NAMALWA (cell line): ENCODE results near the gene CACNB4.
A peak's percentile ranks its signal among the peaks of the same experiment; 100 is the strongest.
"Not testable (repeated sequence)": the region's sequence is repeated elsewhere in the genome, so short reads cannot be mapped to it uniquely, and the experiment has no call there.

ENCODE experiments used
- DNase-seq: peaks from one replicate; pipeline ENCODE4 v3.0.0-alpha.2; 2015; ENCODE audit warnings: low spot score

CACNB4 gene

DNA sequence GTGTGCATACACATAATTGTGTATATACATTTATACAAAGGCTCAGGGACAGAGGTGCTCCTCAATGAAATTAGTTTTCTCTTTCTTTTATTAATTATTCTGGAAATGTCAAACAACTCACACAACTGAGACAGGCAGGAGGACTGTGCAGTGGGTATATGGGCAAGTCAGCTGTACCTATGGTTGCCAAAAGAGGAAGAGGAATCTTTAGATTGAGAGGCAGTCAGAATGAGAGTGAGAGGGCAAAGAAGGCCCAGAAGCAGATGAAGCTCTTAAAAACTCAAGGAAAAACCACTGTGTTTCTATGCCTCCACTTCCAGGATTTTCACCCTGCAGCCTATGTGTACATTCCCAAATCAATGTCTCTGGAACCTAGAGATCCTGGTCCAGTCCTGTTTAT is 79.1 kb downstream of the CACNB4 start:
- DNase-seq = no peak

- no peak for DNase-seq
These were observed 82.4 kb downstream of the CACNB4 start for GRCh38 chr2:152016181-152017120.

GRCh38 chr2:152015552-152015951 is 83.3 kb downstream of the CACNB4 start:
- no peak for DNase-seq

- DNase-seq = no peak
These were observed 86.1 kb downstream of the CACNB4 start for GRCh38 chr2:152012697-152013096.

- no peak for DNase-seq
These were observed 87.1 kb downstream of the CACNB4 start for GRCh38 chr2:152011724-152012123.

- DNase-seq = no peak
These were observed 93.2 kb downstream of the CACNB4 start for GRCh38 chr2:152005607-152006006.

GRCh38 chr2:152003283-152003682 is 95.6 kb downstream of the CACNB4 start:
- DNase-seq = not testable (repeated sequence)

DNA sequence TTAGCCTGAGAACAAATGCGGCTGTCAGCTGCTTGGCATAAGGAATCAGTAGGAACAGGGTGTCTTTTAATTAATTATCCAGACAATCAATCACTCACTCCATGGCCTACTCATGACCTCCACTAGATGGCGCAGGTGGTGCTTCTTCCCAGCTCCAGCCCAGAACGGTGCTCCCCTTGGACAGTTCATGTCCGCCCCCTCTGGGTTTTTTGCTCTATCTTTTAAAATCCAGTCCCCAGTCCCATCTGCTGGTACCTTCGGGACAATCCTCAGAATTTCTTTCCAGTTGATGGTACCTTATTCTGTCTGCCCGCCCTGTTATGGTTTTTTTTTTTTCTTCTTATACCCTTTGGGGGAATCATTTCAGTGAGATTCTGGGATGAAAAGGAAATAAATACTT is 99.8 kb downstream of the CACNB4 start:
- DNase-seq = peak; percentile 72

GRCh38 chr2:151996243-151997003 is 102.4 kb downstream of the CACNB4 start:
- DNase-seq = no peak

DNA sequence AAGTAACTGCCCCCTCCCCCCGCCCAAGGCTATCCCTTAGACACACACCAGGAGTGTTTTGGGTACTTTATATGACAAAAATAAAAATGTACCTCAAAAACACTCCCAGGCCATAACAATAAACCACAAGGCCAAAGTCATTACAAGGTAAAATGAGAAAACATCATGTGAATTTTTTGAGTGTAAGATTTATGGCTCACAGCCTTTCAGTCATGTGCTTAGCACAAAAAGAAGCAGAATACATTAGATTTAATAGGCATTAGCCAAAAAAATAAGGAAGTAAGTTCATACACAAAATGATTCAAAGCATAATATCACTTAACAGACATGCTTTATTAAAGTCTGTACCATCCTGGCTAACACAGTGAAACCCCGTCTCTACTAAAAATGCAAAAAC is 103.7 kb downstream of the CACNB4 start:
- DNase-seq = no peak

DNA sequence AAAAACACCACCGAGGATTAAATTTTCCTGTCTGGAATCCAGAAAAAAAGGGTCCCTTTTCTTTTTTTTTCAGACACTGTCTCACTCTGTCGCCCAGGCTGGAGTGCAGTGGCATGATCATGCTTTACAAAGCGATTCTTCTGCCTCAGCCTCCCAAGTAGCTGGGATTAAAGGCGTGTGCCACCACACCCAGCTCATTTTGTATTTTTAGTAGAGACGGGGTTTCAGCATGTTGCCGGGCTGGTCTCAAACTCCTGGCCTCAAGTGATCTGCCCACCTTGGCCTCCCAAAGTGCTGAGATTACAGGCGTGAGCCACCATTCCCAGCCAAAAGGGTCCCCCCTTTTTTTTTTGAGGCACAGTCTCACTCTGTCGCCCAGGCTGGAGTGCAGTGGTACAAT is 104.7 kb downstream of the CACNB4 start:
- not testable (repeated sequence) for DNase-seq

GRCh38 chr2:151991010-151991409 is 107.8 kb downstream of the CACNB4 start:
- DNase-seq = no peak

DNA sequence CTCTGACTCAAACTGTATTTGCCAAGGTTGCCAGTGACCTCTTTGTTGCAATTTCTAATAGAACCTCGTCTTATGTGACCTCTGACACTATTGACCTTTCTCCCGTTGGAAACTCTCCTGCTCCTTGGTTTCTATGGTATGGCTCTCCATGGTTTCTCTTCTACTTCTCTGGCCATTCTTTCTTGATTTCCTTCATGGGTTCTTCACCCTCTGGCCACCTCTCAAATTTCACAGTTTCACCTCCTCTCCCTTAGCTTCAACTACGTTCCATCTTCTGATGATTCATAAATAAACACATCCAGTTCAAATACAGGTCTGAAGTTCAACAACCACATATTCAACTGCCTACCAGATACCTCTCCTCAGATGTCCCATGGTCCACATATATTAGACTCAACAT is 109.5 kb downstream of the CACNB4 start:
- no peak for DNase-seq

- DNase-seq = no peak
These were observed 111.4 kb downstream of the CACNB4 start for GRCh38 chr2:151987484-151987883.

GRCh38 chr2:151984424-151985083 is 114.3 kb downstream of the CACNB4 start:
- DNase-seq = no peak

DNA sequence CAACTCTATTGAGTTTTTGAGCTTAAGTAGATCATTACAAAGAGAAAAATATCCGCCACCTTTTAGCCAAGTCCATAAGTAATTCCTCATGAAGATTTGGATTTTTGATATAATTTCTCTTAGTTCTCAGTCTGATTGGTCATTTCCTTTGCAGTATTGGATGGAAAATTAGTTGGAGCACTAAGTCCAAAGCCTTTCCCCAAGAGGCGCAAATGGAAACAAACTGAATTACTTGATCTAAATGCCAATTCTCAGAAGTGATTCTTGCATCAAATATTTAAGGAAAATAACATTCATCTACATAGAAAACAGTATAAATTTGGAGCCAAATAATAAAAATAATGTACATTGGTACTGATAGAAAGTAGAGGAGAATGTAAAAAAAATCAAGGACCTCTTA is 115.6 kb downstream of the CACNB4 start:
- DNase-seq = no peak

DNA sequence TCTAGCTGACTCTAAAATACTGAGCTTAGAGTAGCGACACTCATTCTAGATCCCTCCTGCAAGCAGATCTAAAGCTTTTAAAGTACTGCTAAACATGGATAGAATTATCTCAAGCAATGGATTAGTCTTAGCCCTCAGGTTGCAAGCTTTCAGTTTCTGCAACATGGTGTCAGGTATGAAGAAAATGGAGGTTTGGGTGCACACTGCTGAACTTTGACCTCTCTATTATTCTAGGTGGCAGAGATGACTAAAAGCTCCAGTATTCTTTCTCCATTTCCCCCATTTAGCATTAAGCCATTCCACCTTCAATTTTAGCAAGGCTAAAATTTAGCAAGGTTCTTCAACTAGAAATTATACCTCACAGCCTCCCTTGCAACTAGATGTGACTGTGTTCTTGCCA is 117.0 kb downstream of the CACNB4 start:
- no peak for DNase-seq

GRCh38 chr2:151979694-151980093 is 119.2 kb downstream of the CACNB4 start:
- no peak for DNase-seq

- no peak for DNase-seq
These were observed 120.1 kb downstream of the CACNB4 start for GRCh38 chr2:151978709-151979108.

GRCh38 chr2:151977631-151978030 is 121.2 kb downstream of the CACNB4 start:
- no peak for DNase-seq

- no peak for DNase-seq
These were observed 121.9 kb downstream of the CACNB4 start for GRCh38 chr2:151976945-151977353.
